NCI-H2227 (cell line): ENCODE measurements around the gene MARCKS.

ENCODE experiments used
- DNase-seq: peaks from one replicate; lab custom pipeline; 2025; ENCODE audit not compliant: unreplicated experiment; lab: John Stamatoyannopoulos, UW

Gene MARCKS

GRCh38 chr6:113848811-113849210, 8.3 kb upstream of the MARCKS start:
- no peak for DNase-seq

- DNase-seq = no peak
Observed at GRCh38 chr6:113853252-113853651, 3.9 kb upstream of the MARCKS start.

- DNase-seq = peak; percentile 96
Observed at GRCh38 chr6:113854531-113855499, 2.3 kb upstream of the MARCKS start.

GRCh38 chr6:113855500-113856374, 1.4 kb upstream of the MARCKS start:
- peak; percentile 62 for DNase-seq

GRCh38 chr6:113856375-113856624, 845 bp upstream of the MARCKS start:
- DNase-seq = no peak

- peak; percentile 55 for DNase-seq
Observed at GRCh38 chr6:113857556-113858479, 673 bp downstream of the MARCKS start.

- DNase-seq = peak; percentile 94
Observed at GRCh38 chr6:113858480-113859348, 1.6 kb downstream of the MARCKS start.

GRCh38 chr6:113859349-113860180, 2.4 kb downstream of the MARCKS start:
- DNase-seq = peak; percentile 58

GRCh38 chr6:113860181-113860955, 3.2 kb downstream of the MARCKS start:
- DNase-seq = peak; percentile 35

GRCh38 chr6:113862112-113862511, 5.0 kb downstream of the MARCKS start:
- DNase-seq = no peak

- no peak for DNase-seq
Observed at GRCh38 chr6:113870917-113871316, 13.8 kb downstream of the MARCKS start.

- DNase-seq = no peak
Observed at GRCh38 chr6:113871975-113872374, 14.8 kb downstream of the MARCKS start.

- no peak for DNase-seq
Observed at GRCh38 chr6:113873043-113873667, 16.0 kb downstream of the MARCKS start.

GRCh38 chr6:113875470-113875869, 18.3 kb downstream of the MARCKS start:
- DNase-seq = no peak

- DNase-seq = no peak
Observed at GRCh38 chr6:113876695-113877094, 19.6 kb downstream of the MARCKS start.

- DNase-seq = peak; percentile 68
Observed at GRCh38 chr6:113879186-113880096, 22.3 kb downstream of the MARCKS start.

GRCh38 chr6:113881478-113881980, 24.4 kb downstream of the MARCKS start:
- no peak for DNase-seq
